ENCODE measurements around the gene RNF212. TPM values are rescaled to one million over a fixed set of nuclear protein-coding genes. Genes with fewer than 3 reads are reported as not detected.
"Not testable (repeated sequence)": the region's sequence is repeated elsewhere in the genome, so short reads cannot be mapped to it uniquely, and the experiment has no call there.

Gene RNF212
- total and polyA plus RNA-seq, 9 of the 15 experiments (the other 6 are each of a cell fraction or from before 2014, with no cell fraction given) = 0.04 TPM; not detected in 8

DNA sequence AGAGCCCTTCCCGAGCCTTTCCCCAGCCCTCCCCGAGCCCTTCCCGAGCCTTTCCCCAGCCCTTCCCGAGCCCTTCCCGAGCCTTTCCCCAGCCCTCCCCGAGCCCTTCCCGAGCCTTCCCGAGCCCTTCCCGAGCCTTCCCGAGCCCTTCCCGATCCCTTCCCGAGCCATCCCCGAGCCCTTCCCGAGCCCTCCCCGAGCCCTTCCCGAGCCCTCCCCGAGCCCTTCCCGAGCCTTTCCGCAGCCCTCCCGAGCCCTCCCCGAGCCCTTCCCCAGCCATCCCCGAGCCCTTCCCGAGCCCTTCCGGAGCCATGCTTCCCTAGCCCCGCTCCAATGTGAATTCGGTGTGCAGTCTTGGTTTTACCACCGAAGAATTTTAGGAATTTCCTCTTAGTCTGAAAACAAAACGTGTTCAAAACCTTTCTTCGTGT, 66.8 kb downstream of the RNF212 start:
- H3K4me2 ChIP-seq (ENCODE audit: insufficient read depth, low read length); H3K9me1 ChIP-seq (ENCODE audit: control insufficient read depth, insufficient read depth, low read length); BruUV-seq (replicated peaks); H3K27ac ChIP-seq (ENCODE audit: extremely low read depth, low read depth, low read length); POLR2A ChIA-PET; H3K36me3 ChIP-seq (ENCODE audit: control insufficient read depth, insufficient read depth, low read length); H4K20me1 ChIP-seq (replicated peaks; ENCODE audit: control insufficient read depth, insufficient read depth, low read length); ATAC-seq; CTCF ChIA-PET (ENCODE audit: low intra/inter-chr PET ratio); H3K79me2 ChIP-seq (ENCODE audit: control insufficient read depth, insufficient read depth, low read length); H3K9me3 ChIP-seq (replicated peaks; ENCODE audit: control insufficient read depth, insufficient read depth, low read depth, low read length); FAIRE-seq; H3K4me3 ChIP-seq; H3K9ac ChIP-seq (ENCODE audit: insufficient read depth in 1 of 2, low read depth in 2 of 2, low read length in 2 of 2); H2AFZ ChIP-seq (ENCODE audit: low read depth, low read length); in situ Hi-C loops (cut with MboI); DNase-seq (ENCODE audit: extremely low read depth in 1 of 4, low spot score in 3 of 4): not testable (repeated sequence)
- 72% methylated on average over 16 of the region's 29 CpGs for WGBS (ENCODE audit: insufficient coverage, low coverage, missing lambda C conversion rate)
- peak; percentile 89 for TF ChIP-seq PRPF4 (IDR thresholded peaks at IDR 0.05; ENCODE audit: insufficient read depth, low read depth, low read length, poor library complexity, severe bottlenecking)
- Histone ChIP-seq H3K4me1 (replicated peaks in 1 of 2; ENCODE audit: control insufficient read depth in 2 of 2, insufficient read depth in 2 of 2, low read length in 2 of 2) (peaks cover 25 to 68% of the 10 kb centered on the region in 2 experiments), H3K27me3 (ENCODE audit: control insufficient read depth in 2 of 2, insufficient read depth in 2 of 2, low read length in 2 of 2) (peaks cover 12 to 35% of the 10 kb centered on the region in 2 experiments)
- intact Hi-C loops (cut with micrococcal nuclease) = loop anchor here (10.0 kb wide), 1 partner anchor 52 kb away; the partner anchor contains the start of gene SLC26A1

DNA sequence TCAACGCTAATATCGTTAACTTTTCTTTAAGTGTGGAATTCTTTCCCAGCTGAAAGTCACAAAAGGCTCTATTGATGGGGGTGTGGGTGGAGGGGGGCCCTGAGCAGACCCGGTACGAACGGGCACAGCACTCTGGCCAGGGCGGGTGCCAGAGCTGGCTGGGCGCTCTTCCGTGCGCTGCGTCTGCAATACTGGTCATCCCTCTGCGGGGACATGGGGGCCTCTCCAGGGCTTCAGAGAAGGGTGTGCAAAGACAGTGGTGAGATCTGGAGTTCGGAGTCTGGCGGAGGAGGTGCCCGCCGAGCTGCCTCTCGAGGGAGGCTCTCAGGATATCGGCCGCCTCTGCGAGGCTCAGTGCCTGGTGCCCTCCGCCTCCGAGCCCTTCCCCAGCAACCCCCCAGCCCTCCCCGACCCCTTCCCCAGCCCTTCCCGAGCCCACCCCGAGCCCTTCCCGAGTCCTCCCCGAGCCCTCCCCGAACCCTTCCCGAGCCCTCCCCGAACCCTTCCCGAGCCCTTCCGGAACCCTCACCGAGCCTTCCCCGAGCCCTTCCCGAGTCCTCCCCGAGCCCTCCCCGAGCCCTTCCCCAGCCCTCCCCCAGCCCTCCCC, 67.7 kb downstream of the RNF212 start:
- H3K27ac ChIP-seq (ENCODE audit: extremely low read depth, low read depth, low read length) = no peak overlapping the region
- no peaks in the 10 kb centered on the region for H3K9me1 ChIP-seq (ENCODE audit: control insufficient read depth, insufficient read depth, low read length)
- ChIA-PET CTCF (ENCODE audit: low intra/inter-chr PET ratio) (no interaction called here), POLR2A (no interaction called here)
- DNase-seq (ENCODE audit: extremely low read depth in 1 of 4, low spot score in 3 of 4) = no peak
- no peak overlapping the region for H3K9ac ChIP-seq (ENCODE audit: insufficient read depth in 1 of 2, low read depth in 2 of 2, low read length in 2 of 2)
- H3K36me3 ChIP-seq (ENCODE audit: control insufficient read depth, insufficient read depth, low read length) = no peaks in the 10 kb centered on the region
- H3K27me3 ChIP-seq (ENCODE audit: control insufficient read depth in 2 of 2, insufficient read depth in 2 of 2, low read length in 2 of 2) = peaks cover 9 to 32% of the 10 kb centered on the region in 2 experiments; a peak in 4 of 5 replicates
- H3K79me2 ChIP-seq (ENCODE audit: control insufficient read depth, insufficient read depth, low read length) = no peaks in the 10 kb centered on the region
- intact Hi-C loops (cut with micrococcal nuclease) = loop anchor here (10.0 kb wide), 1 partner anchor 51 kb away; the partner anchor contains the start of gene SLC26A1
- H3K4me3 ChIP-seq = no peak overlapping the region
- no peaks in the 10 kb centered on the region; the same call in 1 of the 2 replicates for H3K9me3 ChIP-seq (replicated peaks; ENCODE audit: control insufficient read depth, insufficient read depth, low read depth, low read length)
- H4K20me1 ChIP-seq (replicated peaks; ENCODE audit: control insufficient read depth, insufficient read depth, low read length) = no peaks in the 10 kb centered on the region
- no peak overlapping the region for H2AFZ ChIP-seq (ENCODE audit: low read depth, low read length)
- ATAC-seq = no peak
- no TSS peak for BruUV-seq (replicated peaks)
- WGBS (ENCODE audit: insufficient coverage, low coverage, missing lambda C conversion rate) = 94% methylated on average over 6 of the region's 36 CpGs
- peaks cover 34 to 74% of the 10 kb centered on the region in 2 experiments for H3K4me1 ChIP-seq (replicated peaks in 1 of 2; ENCODE audit: control insufficient read depth in 2 of 2, insufficient read depth in 2 of 2, low read length in 2 of 2)
- FAIRE-seq = no peak
- H3K4me2 ChIP-seq (ENCODE audit: insufficient read depth, low read length) = no peak overlapping the region
- in situ Hi-C loops (cut with MboI) = no loop called here
- TF ChIP-seq SIN3A (IDR thresholded peaks at IDR 0.05; ENCODE audit: borderline replicate concordance in 2 of 2, control insufficient read depth in 1 of 2, low read depth in 2 of 2, low read length in 2 of 2) (no peak), EP400 (IDR thresholded peaks at IDR 0.05) (no peak), KLF6 (CRISPR knock-in tag; IDR thresholded peaks at IDR 0.05; ENCODE audit: borderline replicate concordance) (no peak), NFIC (IDR thresholded peaks at IDR 0.05) (no peak), ZC3H8 (IDR thresholded peaks at IDR 0.05) (no peak), POLR2B (IDR thresholded peaks at IDR 0.05; ENCODE audit: low read depth, partially characterized antibody) (no peak), ID3 (CRISPR knock-in tag; IDR thresholded peaks at IDR 0.05) (no peak), ID3 (tag; IDR thresholded peaks at IDR 0.05) (no peak)
- TF ChIP-seq, protein P1, sequence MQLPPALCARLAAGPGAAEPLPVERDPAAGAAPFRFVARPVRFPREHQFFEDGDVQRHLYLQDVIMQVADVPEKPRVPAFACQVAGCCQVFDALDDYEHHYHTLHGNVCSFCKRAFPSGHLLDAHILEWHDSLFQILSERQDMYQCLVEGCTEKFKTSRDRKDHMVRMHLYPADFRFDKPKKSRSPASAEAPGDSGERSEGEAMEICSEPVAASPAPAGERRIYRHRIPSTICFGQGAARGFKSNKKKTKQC (CRISPR knock-in tag; IDR thresholded peaks at IDR 0.05) = no peak

Data from K562 (cell line).